Chondrocyte (in vitro differentiated cells): ENCODE data around the gene CCDC89. TPM values are rescaled to one million over a fixed set of nuclear protein-coding genes. Genes with fewer than 3 reads are reported as not detected.

Experiments
- DNase-seq: peaks from one replicate; pipeline ENCODE4 v3.0.0; 2021; ENCODE audit warnings: mixed read lengths, low spot score
- H3K27ac Mint-ChIP-seq: one replicate; pipeline ENCODE4 v1.8.0; 2021; ENCODE audit warnings: mild to moderate bottlenecking, moderate library complexity, mixed read lengths; ENCODE audit not compliant: unreplicated experiment
- H3K27me3 Mint-ChIP-seq: 2 replicates; pipeline ENCODE4 v1.8.0; 2021; ENCODE audit warnings: low read depth, mixed read lengths
- H3K36me3 Mint-ChIP-seq: 2 replicates; pipeline ENCODE4 v1.8.0; 2021; ENCODE audit warnings: low read depth, mixed read lengths
- H3K4me1 Mint-ChIP-seq: 2 replicates; pipeline ENCODE4 v1.8.0; 2021; ENCODE audit warnings: low read depth, mild to moderate bottlenecking, mixed read lengths
- H3K4me3 Mint-ChIP-seq: one replicate; pipeline ENCODE4 v1.8.0; 2021; ENCODE audit warnings: mild to moderate bottlenecking, moderate library complexity, mixed read lengths; ENCODE audit not compliant: unreplicated experiment
- H3K9me3 Mint-ChIP-seq: 2 replicates; pipeline ENCODE4 v1.8.0; 2021; ENCODE audit warnings: low read depth, mixed read lengths
- CTCF ChIP-seq: fragments of 200-600 bp; sonication (generic); IDR thresholded peaks from 2 replicates; pipeline ENCODE4 v1.5.0; 2021; ENCODE audit warnings: antibody characterized with exemption, mild to moderate bottlenecking, moderate library complexity
- total RNA-seq: library from RNA; stranded (reverse); gene quantifications from 3 replicates; pipeline ENCODE4 v1.2.1, GENCODE V29; 2021

The CCDC89 gene
- total RNA-seq, 1 donor from 2014 or later = 0.30 TPM

DNA sequence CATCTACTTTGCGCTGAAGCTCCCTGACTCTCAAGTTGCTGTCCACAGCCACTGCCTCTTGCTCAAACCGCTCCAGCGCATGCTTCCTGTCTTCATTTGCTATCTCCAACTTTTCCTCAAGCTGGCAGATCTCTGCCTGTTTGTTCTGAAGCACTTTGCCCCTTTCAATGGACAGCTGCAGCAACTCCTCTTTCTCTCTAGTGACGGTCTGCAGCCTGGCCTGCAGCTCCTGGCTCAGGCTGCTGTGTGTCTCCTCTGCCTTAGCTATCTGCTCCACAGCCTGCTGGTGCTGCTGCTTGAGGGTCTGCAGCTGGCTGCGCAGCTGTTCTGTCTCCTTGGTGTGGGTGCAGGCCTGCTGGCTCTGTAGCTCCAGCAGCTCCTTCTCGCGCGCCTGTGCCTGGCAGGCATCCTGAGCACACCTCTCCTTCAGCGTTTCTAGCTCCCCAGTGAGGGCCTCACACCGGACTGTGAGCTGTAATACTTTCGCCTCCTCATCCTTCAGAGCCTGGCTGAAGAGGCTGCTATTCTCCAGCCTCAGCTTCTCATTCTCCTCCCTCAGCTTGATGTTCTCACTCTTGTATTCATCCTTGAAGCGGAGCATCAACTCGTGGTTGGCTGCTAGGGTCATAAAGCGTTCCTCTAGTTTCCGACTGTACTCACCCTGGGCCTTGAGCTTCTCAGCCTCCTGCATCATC, 723 bp downstream of the CCDC89 start:
- H3K36me3 Mint-ChIP-seq = no peaks in the 10 kb centered on the region
- no peak overlapping the region for H3K27ac Mint-ChIP-seq
- no peak overlapping the region for H3K4me3 Mint-ChIP-seq
- H3K4me1 Mint-ChIP-seq = peaks cover 4% of the 10 kb centered on the region
- DNase-seq = no peak
- no peak for TF ChIP-seq CTCF
- no peaks in the 10 kb centered on the region for H3K27me3 Mint-ChIP-seq
- H3K9me3 Mint-ChIP-seq = no peaks in the 10 kb centered on the region

DNA sequence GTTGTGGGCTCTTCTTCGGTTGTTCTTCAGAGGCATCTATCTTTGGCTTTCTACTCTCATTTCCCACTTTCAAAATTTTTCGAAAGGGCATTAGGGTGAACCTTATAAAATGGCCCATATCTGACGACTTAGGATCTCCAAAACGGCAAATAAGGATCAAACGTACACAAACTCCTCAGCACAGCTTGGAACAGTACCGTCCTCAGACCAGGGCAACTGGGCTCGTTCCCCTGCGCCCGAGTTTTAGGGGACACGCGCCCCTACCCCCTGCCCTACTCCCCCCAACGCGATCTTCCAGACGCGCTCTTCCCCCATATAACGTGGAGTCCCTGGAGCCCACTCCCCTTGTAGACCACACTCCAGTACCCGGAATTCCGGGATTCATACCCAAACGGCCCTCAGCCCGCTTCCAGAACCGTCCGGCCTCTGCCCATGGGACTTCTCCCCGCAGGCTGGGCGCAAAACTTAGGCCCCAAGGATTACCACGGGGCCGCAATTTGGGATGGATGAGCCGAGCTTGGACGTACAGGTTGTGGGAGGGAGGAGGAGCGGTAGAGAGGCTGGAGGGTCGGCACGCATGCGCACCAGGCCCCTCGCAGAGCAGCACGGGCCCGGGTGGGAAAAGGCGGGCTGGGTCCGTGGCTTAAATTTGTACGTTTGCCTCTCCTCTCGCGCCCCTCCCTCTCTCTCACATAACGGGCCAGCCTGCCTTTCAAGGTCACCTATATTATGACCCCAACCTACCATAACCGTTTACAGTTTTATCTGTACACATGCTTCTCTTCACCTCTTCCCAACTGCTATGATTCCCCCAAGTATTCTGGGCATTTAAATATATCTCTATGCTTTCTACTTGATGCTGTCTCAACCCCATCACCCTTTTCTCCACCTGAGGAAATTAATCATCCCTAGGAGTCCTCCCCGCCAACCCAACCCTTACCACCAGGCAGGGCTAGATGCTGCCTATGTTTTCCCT, 3.4 kb downstream of the CCDC89 start:
- DNase-seq = no peak
- no peak for TF ChIP-seq CTCF
- Mint-ChIP-seq H3K36me3 (no peaks in the 10 kb centered on the region), H3K9me3 (no peaks in the 10 kb centered on the region), H3K4me3 (no peak overlapping the region), H3K4me1 (peaks cover 5% of the 10 kb centered on the region), H3K27me3 (no peaks in the 10 kb centered on the region), H3K27ac (no peak overlapping the region)

DNA sequence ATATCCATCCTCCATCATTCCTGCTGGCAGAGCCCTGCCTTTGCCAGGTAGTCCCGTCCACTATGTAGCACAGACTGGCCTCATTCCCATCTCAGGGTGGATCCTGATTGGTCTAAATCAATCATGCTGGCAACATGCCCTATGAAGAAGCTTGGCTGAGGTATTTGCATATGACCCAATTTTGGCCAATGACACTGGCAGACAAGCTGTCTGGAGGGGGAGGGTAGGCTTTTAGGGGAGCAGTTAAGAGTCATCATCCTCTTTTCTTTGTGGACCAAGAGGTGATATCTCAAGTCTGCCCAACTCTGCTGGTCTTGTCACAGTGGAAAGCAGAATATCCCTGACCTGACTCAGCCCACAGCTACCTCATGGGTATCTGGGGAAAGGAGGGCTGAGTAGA, 5.1 kb downstream of the CCDC89 start:
- no peak for TF ChIP-seq CTCF
- Mint-ChIP-seq H3K27ac (no peak overlapping the region), H3K36me3 (no peaks in the 10 kb centered on the region), H3K4me1 (peaks cover 5% of the 10 kb centered on the region), H3K9me3 (no peaks in the 10 kb centered on the region), H3K27me3 (no peaks in the 10 kb centered on the region), H3K4me3 (no peak overlapping the region)
- DNase-seq = no peak

DNA sequence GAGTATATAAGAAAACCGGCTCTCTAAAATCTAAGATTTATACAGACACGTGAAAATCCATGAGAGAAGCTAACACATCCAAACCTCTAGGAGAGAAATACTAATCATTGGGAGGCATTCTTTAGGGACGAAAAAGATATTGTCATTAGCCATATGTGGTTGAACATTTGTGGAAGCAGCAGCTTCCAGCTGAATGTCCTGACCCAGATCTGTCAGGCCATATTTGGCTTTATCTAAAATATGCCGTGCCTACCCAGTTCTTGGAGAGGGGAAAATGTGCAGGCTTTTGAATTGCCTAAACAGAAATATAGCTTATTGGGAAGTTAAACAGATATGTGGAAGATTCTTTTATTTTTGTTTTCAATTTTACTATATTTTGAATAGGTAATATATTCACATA, 6.4 kb downstream of the CCDC89 start:
- no peak for TF ChIP-seq CTCF
- H3K4me3 Mint-ChIP-seq = no peak overlapping the region
- DNase-seq = no peak
- no peak overlapping the region for H3K27ac Mint-ChIP-seq
- H3K9me3 Mint-ChIP-seq = peaks cover 3% of the 10 kb centered on the region
- H3K4me1 Mint-ChIP-seq = peaks cover 5% of the 10 kb centered on the region
- no peaks in the 10 kb centered on the region for H3K36me3 Mint-ChIP-seq
- no peaks in the 10 kb centered on the region for H3K27me3 Mint-ChIP-seq

GRCh38 chr11:85673393-85673792, 12.6 kb downstream of the CCDC89 start:
- DNase-seq = no peak
- peaks cover 2% of the 10 kb centered on the region for H3K36me3 Mint-ChIP-seq
- H3K4me3 Mint-ChIP-seq = no peak overlapping the region
- no peak for TF ChIP-seq CTCF
- peaks cover 2% of the 10 kb centered on the region for H3K27me3 Mint-ChIP-seq
- H3K27ac Mint-ChIP-seq = no peak overlapping the region
- no peaks in the 10 kb centered on the region for H3K4me1 Mint-ChIP-seq
- peaks cover 12% of the 10 kb centered on the region for H3K9me3 Mint-ChIP-seq
